Measurements from ENCODE around the gene DEFB121.

The DEFB121 gene

GRCh38 chr20:31355981-31356380 is 50.0 kb downstream of the DEFB121 start:
- DNase-seq, result no peak
